Liver (tissue), 3 donors: ENCODE results near the gene PSMD6.

ENCODE experiments used
- CTCF ChIP-seq: fragments of 150-350 bp; IDR thresholded peaks from 2 replicates; pipeline ENCODE4 v1.5.1; 2017; ENCODE audit warnings: improper control_type of control experiment, low read depth, low read length; ENCODE audit not compliant: missing input control
- RAD21 ChIP-seq, 2 donors: IDR thresholded peaks; 2 replicates each; pipeline ENCODE4 v1.6.1; 2016; ENCODE audit warnings: antibody characterized with exemption in 2 of 2, mild to moderate bottlenecking in 2 of 2
- REST ChIP-seq: IDR thresholded peaks from 2 replicates; pipeline ENCODE4 v1.6.1; 2016; ENCODE audit warnings: antibody characterized with exemption, mild to moderate bottlenecking
- TAF1 ChIP-seq: conservative IDR thresholded peaks from 2 replicates; pipeline ENCODE4 v1.6.1; 2016; ENCODE audit warnings: antibody characterized with exemption, mild to moderate bottlenecking
- donor health status: healthy.
- donor health status: healthy.

GRCh38 chr3:64055076-64055475 lies 31.8 kb upstream of the PSMD6 start:
- TF ChIP-seq CTCF (no peak), RAD21 (IDR thresholded peaks at IDR 0.05) (no peak), REST (no peak), TAF1 (no peak)
